Cortex of kidney (tissue), 1 donor: ENCODE measurements around the gene RASGRF2.

Experiments
- DNase-seq: peaks from one replicate; lab custom pipeline; 2025; lab: John Stamatoyannopoulos, UW

The RASGRF2 gene

GRCh38 chr5:81140441-81140840 lies 180.3 kb downstream of the RASGRF2 start:
- no peak for DNase-seq

DNA sequence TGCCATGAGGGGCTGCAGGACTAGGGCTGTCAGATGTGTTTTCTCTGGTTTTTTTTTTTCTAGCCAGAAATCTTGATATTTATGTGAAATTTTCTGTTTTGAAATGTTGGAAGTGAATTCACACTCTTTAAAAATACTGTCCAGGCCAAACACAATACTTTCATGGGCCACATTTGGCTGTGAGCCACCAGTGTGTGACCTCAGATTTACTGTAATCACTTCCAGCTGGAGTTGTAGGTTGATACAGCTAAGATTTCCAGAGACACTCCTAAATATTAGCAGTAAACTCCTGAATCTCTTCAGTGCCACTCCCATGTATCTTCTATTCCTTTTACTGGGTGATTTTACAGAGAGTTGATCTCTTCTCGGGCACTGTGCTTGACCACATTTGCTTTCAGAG lies 180.8 kb downstream of the RASGRF2 start:
- no peak for DNase-seq

- no peak for DNase-seq
Measured at GRCh38 chr5:81142108-81142507, 181.9 kb downstream of the RASGRF2 start.

- DNase-seq = no peak
Measured at GRCh38 chr5:81145329-81145935, 185.3 kb downstream of the RASGRF2 start.

DNA sequence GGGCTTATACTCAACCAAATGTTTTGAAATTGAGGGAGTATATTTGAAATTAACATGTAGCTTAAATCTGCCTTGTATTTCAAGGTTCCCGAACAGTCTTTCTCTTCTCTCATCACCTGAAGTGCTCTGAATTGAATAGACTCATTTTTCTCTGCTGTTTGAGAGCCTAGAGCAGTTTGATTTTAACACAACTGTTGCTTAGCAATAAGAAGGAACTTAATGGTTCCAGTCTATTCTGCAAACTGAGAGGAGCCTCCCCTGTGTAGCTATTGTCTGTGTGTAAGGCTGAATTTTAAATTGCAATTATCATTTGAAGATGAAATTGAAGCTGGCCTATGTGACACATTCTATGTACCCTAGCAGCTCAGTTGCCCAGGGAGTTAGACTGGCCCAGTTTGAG lies 185.9 kb downstream of the RASGRF2 start:
- DNase-seq = no peak

GRCh38 chr5:81147011-81147885 lies 187.1 kb downstream of the RASGRF2 start:
- DNase-seq = no peak

DNA sequence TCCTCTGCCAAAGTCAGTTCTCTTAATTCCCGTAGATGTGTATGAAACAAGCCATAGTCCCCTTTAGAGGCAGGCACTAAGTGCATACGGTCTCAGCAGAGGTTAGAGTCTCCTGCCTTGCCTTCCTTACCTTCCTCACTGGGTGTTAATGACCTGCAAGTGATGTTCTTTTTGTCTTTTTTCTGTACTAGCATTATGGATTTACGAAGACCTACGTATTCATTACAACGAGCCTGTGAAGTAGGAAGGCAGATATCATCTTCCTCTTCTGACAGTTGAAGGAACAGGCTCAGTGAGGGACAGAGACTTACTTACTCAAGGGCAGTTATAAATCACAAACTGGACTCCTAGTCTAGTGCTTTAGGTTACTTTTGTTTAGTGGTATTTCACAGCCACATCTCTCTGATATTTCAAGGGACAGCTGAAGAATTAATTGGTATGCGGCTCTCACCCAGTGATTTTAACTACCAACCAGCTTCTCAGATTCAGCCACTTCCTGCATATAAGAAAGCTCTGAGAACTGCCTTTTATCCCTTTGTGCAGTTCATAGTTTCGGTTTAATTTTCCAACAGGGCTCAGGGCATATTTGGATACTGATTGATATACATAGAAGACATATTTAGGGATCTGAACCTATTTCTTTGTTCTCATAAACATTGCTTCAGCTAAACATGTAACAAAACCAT lies 187.9 kb downstream of the RASGRF2 start:
- DNase-seq = no peak

DNA sequence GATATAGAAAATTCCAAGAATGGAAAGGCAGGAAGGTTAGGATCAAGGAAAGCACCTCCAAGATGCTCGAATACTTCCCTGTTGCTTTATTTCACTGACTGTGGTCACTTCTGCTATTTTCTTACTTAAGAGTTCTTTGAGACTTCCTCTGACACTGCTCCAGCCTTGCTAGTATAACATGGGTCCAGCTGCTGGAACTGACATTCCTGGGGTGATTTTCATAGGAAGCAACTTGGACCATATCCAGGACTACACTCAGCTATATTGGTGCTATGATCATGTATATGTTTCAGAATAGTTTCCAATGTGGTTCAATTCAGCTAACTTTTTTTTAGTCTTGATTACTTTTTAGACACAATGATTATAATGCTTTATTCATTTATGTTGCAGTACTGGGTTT lies 191.4 kb downstream of the RASGRF2 start:
- DNase-seq = no peak

GRCh38 chr5:81154725-81155124 lies 194.6 kb downstream of the RASGRF2 start:
- no peak for DNase-seq

DNA sequence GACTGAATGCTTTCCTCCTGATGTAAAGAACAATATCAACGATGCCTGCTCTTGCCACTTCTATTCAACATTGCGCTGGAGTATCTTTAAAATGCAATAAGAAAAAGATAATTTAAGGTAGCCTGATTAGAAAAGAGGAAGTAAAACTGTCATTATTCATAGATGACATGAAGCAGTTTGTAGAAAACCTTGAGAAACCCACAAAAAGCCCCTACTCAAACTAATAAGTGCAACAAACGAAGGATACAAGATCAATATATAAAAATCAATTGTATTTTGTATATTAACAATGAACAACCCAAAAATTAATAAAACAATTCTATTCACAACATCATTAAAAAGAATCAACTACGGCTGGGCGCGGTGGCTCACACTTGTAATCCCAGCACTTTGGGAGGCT lies 196.6 kb downstream of the RASGRF2 start:
- DNase-seq = no peak

- no peak for DNase-seq
Measured at GRCh38 chr5:81161012-81161601, 200.9 kb downstream of the RASGRF2 start.

DNA sequence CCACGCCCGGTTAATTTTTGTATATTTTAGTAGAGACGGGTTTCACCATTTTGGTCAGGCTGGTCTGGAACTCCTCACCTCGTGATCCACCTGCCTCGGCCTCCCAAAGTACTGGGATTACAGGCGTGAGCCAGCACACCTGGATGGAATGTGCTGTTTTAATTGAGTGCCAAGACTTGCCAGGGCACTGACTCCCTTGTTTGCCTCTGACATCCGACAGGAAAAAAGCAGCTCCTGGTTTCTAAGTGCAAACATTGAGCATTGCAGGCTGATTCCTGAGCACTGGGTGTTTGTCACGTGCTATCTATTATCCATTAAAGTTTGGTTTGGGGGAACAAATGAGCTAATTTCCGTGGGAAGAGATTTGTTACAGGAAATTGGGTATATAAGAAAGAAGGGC lies 202.3 kb downstream of the RASGRF2 start:
- no peak for DNase-seq

GRCh38 chr5:81163651-81164050 lies 203.5 kb downstream of the RASGRF2 start:
- no peak for DNase-seq

GRCh38 chr5:81164476-81164875 lies 204.3 kb downstream of the RASGRF2 start:
- no peak for DNase-seq

GRCh38 chr5:81164936-81165335 lies 204.8 kb downstream of the RASGRF2 start:
- no peak for DNase-seq

DNA sequence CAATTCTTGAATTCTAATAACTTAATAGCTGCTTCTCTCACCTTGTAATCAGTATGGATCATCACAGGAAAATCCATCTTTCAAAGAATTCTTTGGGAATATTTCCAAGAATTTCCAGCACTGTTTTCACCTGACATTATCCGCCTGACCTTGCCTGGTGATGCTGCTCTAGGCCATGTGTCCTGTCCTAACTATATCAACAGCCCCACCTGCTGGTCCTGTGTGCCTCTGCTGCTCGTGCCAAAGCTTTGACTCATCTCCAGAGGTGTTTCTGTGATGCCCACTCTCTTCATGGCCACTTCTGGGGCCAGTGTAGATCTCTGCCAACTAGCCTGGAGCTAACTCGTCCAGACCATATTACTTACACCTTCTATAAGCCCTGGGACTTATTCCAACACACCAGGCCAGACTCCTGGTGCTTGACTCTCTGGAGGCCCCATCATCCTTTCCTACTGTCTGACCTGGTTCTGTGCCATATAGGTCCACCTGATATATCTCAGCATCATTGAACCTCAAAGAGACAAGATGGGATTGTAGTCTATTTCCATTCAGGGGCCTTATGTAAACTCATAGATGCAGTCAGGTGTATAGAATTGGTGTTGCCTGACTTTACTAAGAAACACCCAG lies 205.4 kb downstream of the RASGRF2 start:
- no peak for DNase-seq

DNA sequence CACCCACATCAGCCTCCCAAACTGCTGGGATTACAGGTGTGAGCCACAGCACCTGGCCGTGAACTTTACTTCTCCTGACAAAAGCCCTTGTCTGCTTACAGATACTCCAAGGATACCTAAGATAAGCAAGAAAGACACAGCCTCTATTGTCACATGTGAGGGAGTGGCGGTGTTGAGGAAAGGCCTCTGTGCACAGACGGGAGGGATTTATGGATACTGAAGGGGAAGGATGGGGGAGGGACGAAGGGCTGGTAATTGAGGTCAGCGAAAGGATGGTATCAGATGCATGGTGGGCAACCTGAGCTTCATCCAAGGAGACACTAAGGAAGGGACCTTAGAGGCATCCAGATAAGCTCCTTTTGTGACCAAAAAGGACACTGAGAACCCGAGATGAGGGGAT lies 206.3 kb downstream of the RASGRF2 start:
- DNase-seq = no peak

- no peak for DNase-seq
Measured at GRCh38 chr5:81167078-81167477, 206.9 kb downstream of the RASGRF2 start.

DNA sequence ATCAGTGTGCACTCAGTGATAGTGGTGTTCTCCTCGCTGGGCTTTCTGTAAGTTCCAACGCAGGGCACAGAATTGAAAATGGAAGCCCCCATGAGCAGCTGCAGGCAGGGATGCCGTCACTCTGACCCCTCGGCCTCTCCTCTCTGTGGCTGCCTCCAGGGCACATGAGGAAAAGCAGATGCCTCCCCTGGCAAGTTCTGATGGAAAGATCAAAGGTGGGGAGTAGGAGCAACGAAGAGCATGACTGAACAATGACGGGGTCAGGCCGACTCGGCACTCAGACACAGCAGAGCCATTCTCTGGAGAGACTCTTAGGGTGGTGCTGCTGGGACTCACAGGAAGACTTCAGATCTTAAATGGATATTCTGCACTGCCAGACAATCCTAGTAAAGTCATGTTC lies 207.4 kb downstream of the RASGRF2 start:
- no peak for DNase-seq

DNA sequence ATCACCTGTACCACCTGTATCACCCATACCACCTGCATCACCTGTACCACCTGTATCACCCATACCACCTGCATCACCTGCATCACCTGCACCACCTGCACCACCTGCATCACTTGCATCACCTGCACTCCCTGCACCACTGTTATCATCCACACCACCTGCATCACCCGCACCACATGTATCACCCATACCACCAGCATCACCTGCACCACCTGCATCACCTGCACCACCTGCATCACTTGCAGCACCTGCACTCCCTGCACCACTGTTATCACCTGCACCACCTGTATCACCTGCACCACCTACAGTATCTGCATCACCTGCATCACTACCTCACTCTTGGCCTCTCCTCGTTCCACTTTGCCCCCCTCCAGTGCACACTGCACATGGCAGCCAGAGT lies 209.8 kb downstream of the RASGRF2 start:
- no peak for DNase-seq

- DNase-seq = no peak
Measured at GRCh38 chr5:81171769-81172168, 211.6 kb downstream of the RASGRF2 start.

- no peak for DNase-seq
Measured at GRCh38 chr5:81172710-81173109, 212.5 kb downstream of the RASGRF2 start.
